Glomerular endothelial cell (primary cell): ENCODE data around the gene GPATCH4. TPM values are rescaled to one million over a fixed set of nuclear protein-coding genes. Genes with fewer than 3 reads are reported as not detected.
"Not testable (repeated sequence)": the region's sequence is repeated elsewhere in the genome, so short reads cannot be mapped to it uniquely, and the experiment has no call there.

Source experiments
- DNase-seq: peaks from one replicate; pipeline ENCODE4 v3.0.0-alpha.2; 2011; ENCODE audit warnings: low read depth, low spot score; ENCODE audit errors: extremely low read depth
- total RNA-seq: library from RNA; depleted of rRNA; stranded (reverse); fragments of >200 nt; gene quantifications from 2 replicates; pipeline ENCODE4 v1.2.3, GENCODE V29; 2015

GPATCH4 gene
- total RNA-seq, 1 donor from 2014 or later: 36.9 TPM

DNA sequence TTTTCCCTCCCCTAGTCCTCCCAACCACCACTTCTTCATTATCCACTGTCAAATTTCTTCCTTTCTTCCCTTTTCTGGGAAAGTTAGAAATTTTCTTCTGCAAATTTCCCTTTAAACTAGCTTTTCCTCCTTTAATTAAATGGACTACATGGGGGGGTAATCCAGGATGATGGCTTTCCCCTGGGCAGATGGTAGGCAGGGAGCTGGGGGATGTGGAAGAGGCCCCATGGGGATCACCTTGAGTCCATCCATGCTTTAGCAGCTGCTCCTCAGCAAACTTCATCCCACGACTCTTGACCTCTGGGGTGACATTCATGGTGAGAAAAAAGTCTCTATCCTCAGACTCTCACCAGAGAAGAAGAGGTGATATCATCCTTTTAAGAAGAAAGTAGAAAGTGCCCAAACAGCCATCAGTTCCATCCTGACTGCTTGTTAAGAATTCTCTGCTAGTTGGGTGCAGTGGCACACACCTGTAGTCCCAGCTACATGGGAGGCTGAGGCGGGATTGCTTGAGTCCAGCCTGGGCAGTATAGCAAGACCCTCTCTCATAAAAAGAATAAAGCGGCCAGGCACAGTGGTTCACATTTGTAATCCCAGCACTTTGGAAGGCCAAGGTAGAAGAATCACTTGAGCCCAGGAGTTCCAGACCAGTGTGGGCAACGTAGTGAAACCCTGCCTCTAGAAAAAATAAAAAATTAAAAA is 2.4 kb downstream of the GPATCH4 start:
- no peak for DNase-seq

DNA sequence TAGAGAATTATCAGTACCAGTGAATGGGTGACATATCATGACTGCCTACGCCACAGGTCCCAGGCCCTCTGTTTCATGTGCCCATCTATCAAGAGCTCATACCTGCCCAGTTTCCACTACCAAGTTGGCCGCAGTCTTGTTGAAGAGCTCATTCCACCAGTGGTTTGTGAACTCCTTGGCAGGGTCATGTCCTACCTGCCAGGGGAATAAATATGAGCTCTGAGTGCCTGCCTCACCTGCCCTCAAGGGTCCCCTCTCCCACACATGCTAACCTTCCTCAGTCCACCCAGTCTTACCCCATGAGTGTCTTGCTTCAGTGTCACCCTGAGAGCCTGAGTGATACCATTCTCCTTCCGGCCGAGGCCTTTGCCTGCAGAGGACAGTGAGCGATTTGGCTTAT is 3.2 kb downstream of the GPATCH4 start:
- no peak for DNase-seq

GRCh38 chr1:156596426-156596825 is 4.9 kb downstream of the GPATCH4 start:
- no peak for DNase-seq

GRCh38 chr1:156595016-156595415 is 6.3 kb downstream of the GPATCH4 start:
- DNase-seq: no peak

DNA sequence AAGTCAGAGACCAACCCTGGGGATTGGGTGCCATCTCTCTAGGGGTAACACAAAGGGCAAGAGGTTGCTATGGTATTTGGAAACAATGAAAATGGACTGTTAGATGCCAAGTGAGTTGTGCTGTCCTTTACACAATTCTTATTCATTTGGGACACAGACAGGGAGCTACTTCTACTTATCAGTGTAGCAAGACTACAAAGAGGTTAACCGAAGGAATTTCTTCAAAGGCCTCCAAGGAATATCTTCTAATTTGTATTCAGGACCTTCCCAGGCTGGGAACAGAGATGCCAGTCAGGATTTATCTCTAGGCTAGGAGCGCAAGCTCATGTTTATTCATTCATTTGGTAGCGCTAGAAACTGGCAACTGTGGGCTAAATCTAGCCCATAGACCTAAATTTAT is 7.1 kb downstream of the GPATCH4 start:
- DNase-seq: no peak

GRCh38 chr1:156593661-156593989 is 7.7 kb downstream of the GPATCH4 start:
- DNase-seq: no peak

GRCh38 chr1:156592910-156593660 is 8.2 kb downstream of the GPATCH4 start:
- DNase-seq: no peak

- no peak for DNase-seq
These were observed 8.9 kb downstream of the GPATCH4 start for GRCh38 chr1:156592158-156592909.

GRCh38 chr1:156591432-156592157 is 9.7 kb downstream of the GPATCH4 start, which contains the start of gene NAXE:
Gene NAXE (plus strand): TSS chr1:156591776. CDS start chr1:156591805, 29 bp downstream.
- DNase-seq: no peak

DNA sequence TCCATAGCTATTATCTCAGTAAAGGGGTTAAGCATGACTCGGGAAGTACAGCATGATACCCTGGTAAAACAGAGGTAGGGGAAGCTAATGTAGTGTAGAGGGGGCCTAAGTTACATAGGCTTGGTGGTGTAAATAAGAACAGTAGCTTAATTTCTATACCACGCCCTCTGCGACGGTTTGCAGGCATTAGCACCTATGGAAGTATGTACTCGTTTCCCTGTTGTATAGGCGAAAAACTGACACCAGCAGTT is 10.2 kb downstream of the GPATCH4 start:
- no peak for DNase-seq

DNA sequence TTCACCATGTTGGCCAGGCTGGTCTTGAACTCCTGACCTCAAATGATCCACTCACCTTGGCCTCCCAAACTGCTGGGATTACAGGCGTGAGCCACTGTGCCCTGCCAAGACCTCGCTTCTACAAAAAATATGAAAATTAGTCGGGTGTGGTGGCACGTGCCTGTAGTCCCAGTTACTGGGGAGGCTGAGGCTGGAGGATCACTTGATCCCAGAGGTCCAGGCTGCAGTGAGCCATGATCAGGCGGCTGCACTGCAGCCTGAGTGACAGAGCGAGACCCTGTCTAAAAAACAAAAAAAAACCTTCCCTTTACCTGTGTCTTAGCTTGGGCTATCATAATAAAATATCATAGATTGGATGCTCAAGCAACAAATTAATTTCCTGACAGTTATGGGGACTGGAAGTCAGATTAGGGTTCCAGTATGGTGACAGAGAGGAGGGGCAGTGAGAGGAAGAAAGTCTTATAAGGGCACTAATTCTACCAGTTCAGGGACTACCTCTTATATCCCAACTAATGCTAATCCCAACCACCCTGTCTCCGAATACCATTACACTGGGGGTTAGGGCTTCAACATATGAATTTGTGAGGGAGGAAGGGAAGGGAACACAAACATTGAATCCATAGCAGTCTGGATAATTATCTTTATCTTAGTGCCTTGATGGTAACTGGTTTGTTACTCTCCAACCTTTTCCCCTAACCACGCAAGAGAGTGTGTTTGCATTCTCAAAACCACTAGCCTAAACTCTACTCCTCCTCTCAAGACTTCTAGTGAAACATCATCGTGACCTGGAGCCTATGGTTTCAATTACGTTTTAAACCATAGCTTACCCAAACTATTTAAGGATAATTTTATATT is 10.7 kb downstream of the GPATCH4 start:
- DNase-seq: no peak

DNA sequence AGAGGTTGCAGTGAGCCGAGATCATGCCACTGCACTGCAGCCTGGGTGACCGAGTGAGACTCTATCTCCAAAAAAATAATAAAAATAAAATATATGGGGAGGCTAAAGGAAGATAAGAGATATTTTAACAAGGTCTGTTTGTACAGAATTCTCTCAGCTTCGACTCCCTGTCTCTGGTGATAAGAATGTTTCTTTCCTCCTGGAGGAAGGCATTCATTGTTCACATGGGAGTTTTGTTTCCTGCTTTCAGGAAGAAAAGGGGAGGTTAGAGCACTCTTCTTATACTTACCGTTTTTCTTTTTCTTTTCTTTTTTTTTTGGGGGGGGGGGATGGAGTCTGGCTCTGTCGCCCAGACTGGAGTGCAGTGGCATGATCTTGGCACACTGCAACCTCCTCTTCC is 11.7 kb downstream of the GPATCH4 start:
- no peak for DNase-seq

DNA sequence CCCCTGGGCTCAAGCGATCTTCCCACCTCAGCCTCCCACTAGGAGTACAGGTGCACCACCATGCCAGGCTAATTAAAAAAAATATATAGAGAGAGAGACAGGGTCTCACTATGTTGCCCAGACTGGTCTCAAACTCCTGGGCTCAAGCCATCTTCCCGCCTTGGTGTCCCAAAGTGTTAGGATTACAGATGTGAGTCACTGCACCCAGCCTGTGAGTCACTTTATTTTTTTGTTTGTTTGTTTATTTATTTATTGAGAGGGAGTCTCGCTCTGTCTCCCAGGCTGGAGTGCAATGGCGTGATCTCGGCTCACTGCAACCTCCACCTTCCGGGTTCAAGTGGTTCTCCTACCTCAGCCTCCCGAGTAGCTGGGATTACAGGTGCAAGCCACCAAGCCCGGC is 13.4 kb downstream of the GPATCH4 start:
- DNase-seq: not testable (repeated sequence)

DNA sequence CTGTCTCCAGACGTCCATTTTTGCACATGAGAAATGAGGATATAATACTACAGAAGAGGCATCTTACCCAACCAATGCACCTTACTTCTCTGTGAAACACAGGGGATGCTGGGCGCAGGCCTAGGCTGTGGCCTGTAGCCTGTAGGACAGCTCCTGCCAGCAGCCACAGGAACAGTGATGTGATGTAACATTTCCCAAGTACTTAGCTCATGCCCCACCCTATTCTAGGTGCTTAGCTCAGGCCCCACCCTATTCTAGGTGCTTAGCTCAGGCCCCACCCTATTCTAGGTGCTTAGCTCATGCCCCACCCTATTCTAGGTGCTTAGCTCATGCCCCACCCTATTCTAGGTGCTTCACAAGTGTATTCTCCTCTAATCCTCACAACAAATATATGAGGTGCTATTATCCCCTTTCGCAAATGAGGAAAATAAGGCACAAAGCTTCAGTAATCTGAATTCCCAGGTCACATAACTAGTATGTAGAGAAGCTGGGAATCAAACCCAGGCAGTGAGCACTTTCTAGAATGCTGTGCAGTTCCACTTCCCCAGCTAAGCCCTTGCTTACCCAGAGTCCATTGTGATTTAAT is 14.3 kb downstream of the GPATCH4 start:
- no peak for DNase-seq

GRCh38 chr1:156586323-156586722 is 15.0 kb downstream of the GPATCH4 start:
- no peak for DNase-seq

GRCh38 chr1:156584813-156585212 is 16.5 kb downstream of the GPATCH4 start:
- DNase-seq: no peak

- DNase-seq: peak; percentile 80
These were observed 17.3 kb downstream of the GPATCH4 start for GRCh38 chr1:156583821-156584622.

DNA sequence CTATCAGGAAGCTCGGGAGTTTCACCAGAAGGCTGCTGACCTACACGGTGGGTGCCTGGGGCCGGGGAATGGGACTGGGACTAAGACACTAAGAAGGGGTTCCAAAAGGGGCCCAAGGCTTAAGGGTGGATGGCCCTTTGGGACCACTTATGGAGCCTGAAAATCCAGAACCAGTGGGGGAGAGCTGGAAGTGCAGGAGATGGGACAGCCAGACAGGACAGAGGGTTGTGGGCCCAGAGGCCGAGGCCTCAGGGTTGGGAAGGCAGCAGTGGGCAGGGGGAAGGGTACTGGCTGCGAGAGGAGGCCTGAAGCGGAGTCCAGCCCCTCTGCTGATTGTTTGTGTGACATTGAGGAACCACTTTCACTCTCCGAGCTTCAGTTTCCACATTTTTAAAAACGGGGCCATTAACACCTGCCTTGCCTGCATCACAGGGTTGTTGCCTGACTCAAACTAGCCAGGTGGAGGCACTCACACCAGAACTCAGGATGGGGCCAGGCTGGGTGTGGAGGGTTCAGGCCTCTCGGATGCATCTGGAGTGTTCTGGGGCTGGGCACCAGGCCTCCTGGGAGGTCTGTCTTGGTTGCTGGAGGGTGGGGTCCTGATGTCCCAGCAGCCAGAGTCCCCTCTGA is 18.8 kb downstream of the GPATCH4 start:
- DNase-seq: no peak
